Activated naive CD4-positive, alpha-beta T cell treated with anti-CD3 and anti-CD28 coated beads, Interleukin-2, amount 10 ng/mL, durations not matched to agents 7 days and 5 days (primary cell): Measurements from ENCODE around the gene ZNF511.

Experiments used
- CTCF ChIA-PET: fragments of 350-600 bp; sonication (Branson Sonifier 250); formaldehyde crosslinking; loops from one replicate; lab custom pipeline; 2021; ENCODE audit warnings: antibody characterized with exemption; lab: Charles Lee
- DNase-seq: peaks from one replicate; pipeline ENCODE4 v3.0.0-alpha.2; 2020
- H3K27ac Mint-ChIP-seq: one replicate; pipeline ENCODE4 v1.8.0; 2021; ENCODE audit warnings: mild to moderate bottlenecking, moderate library complexity, mixed read lengths
- H3K27me3 Mint-ChIP-seq: one replicate; pipeline ENCODE4 v1.8.0; 2021; ENCODE audit warnings: mild to moderate bottlenecking, mixed read lengths
- H3K36me3 Mint-ChIP-seq: one replicate; pipeline ENCODE4 v1.8.0; 2021; ENCODE audit warnings: mixed read lengths
- H3K4me1 Mint-ChIP-seq: one replicate; pipeline ENCODE4 v1.8.0; 2021; ENCODE audit warnings: mixed read lengths
- H3K4me3 Mint-ChIP-seq: one replicate; pipeline ENCODE4 v1.8.0; 2021; ENCODE audit warnings: mild to moderate bottlenecking, moderate library complexity, mixed read lengths
- H3K9me3 Mint-ChIP-seq: one replicate; pipeline ENCODE4 v1.8.0; 2021; ENCODE audit warnings: mixed read lengths

The ZNF511 gene

GRCh38 chr10:133324857-133325260 lies 16.1 kb downstream of the ZNF511 start:
- Mint-ChIP-seq H3K9me3 (peaks cover 3% of the 10 kb centered on the region), H3K27me3 (peaks cover 65% of the 10 kb centered on the region), H3K36me3 (no peaks in the 10 kb centered on the region), H3K4me1 (peaks cover 7% of the 10 kb centered on the region), H3K4me3 (no peak overlapping the region), H3K27ac (no peak overlapping the region)
- DNase-seq: no peak
- CTCF ChIA-PET: interaction anchor here (0.9 to 1.6 kb wide), 2 partner anchors 10 to 17 kb away, joined by 4 to 5 read pairs; no protein-coding TSS in a partner anchor

GRCh38 chr10:133325440-133326222 lies 16.9 kb downstream of the ZNF511 start:
- Mint-ChIP-seq H3K36me3 (no peaks in the 10 kb centered on the region), H3K27me3 (peaks cover 69% of the 10 kb centered on the region), H3K9me3 (no peaks in the 10 kb centered on the region), H3K4me3 (peak overlapping the region; percentile 52), H3K4me1 (peaks cover 9% of the 10 kb centered on the region), H3K27ac (no peak overlapping the region)
- no peak for DNase-seq
- CTCF ChIA-PET: no interaction called here

GRCh38 chr10:133326223-133326551 lies 17.5 kb downstream of the ZNF511 start:
- H3K27ac Mint-ChIP-seq: no peak overlapping the region
- no peaks in the 10 kb centered on the region for H3K9me3 Mint-ChIP-seq
- peaks cover 75% of the 10 kb centered on the region for H3K27me3 Mint-ChIP-seq
- H3K4me3 Mint-ChIP-seq: no peak overlapping the region
- no peak for DNase-seq
- peaks cover 9% of the 10 kb centered on the region for H3K4me1 Mint-ChIP-seq
- no peaks in the 10 kb centered on the region for H3K36me3 Mint-ChIP-seq
- CTCF ChIA-PET: no interaction called here

- H3K4me1 Mint-ChIP-seq: peaks cover 9% of the 10 kb centered on the region
- no peaks in the 10 kb centered on the region for H3K9me3 Mint-ChIP-seq
- CTCF ChIA-PET: interaction anchor here (0.7 to 1.2 kb wide), 3 partner anchors 11 to 19 kb away, joined by 3 read pairs; no protein-coding TSS in a partner anchor
- no peak for DNase-seq
- no peak overlapping the region for H3K27ac Mint-ChIP-seq
- no peak overlapping the region for H3K4me3 Mint-ChIP-seq
- peaks cover 81% of the 10 kb centered on the region for H3K27me3 Mint-ChIP-seq
- no peaks in the 10 kb centered on the region for H3K36me3 Mint-ChIP-seq
Observed at GRCh38 chr10:133326745-133327650, 18.3 kb downstream of the ZNF511 start.

GRCh38 chr10:133327651-133328357 lies 19.1 kb downstream of the ZNF511 start:
- Mint-ChIP-seq H3K9me3 (no peaks in the 10 kb centered on the region), H3K4me1 (peaks cover 9% of the 10 kb centered on the region), H3K27me3 (peaks cover 86% of the 10 kb centered on the region), H3K36me3 (no peaks in the 10 kb centered on the region), H3K27ac (no peak overlapping the region), H3K4me3 (no peak overlapping the region)
- CTCF ChIA-PET: interaction anchor here (0.7 to 3.1 kb wide), 5 partner anchors 12 to 170 kb away, joined by 3 to 9 read pairs (median 3); no protein-coding TSS in a partner anchor
- no peak for DNase-seq

- CTCF ChIA-PET: interaction anchor here (0.6 to 3.1 kb wide), 21 partner anchors 8 to 389 kb away, joined by 3 to 12 read pairs (median 4); no protein-coding TSS in a partner anchor
- Mint-ChIP-seq H3K27ac (peak overlapping the region; percentile 80), H3K27me3 (peaks cover 90% of the 10 kb centered on the region), H3K9me3 (no peaks in the 10 kb centered on the region), H3K4me3 (no peak overlapping the region), H3K4me1 (peaks cover 9% of the 10 kb centered on the region), H3K36me3 (no peaks in the 10 kb centered on the region)
- no peak for DNase-seq
Observed at GRCh38 chr10:133328358-133329343, 19.9 kb downstream of the ZNF511 start.

GRCh38 chr10:133329491-133330202 lies 20.9 kb downstream of the ZNF511 start:
- H3K27me3 Mint-ChIP-seq: peaks cover 87% of the 10 kb centered on the region
- peaks cover 9% of the 10 kb centered on the region for H3K4me1 Mint-ChIP-seq
- CTCF ChIA-PET: interaction anchor here (0.6 to 3.1 kb wide), 25 partner anchors 9 to 390 kb away, joined by 3 to 12 read pairs (median 4); no protein-coding TSS in a partner anchor
- DNase-seq: peak; percentile 90
- no peaks in the 10 kb centered on the region for H3K36me3 Mint-ChIP-seq
- H3K9me3 Mint-ChIP-seq: no peaks in the 10 kb centered on the region
- H3K4me3 Mint-ChIP-seq: peak overlapping the region; percentile 21
- peak overlapping the region; percentile 80 for H3K27ac Mint-ChIP-seq

GRCh38 chr10:133332936-133333699 lies 24.4 kb downstream of the ZNF511 start:
- no peak overlapping the region for H3K4me3 Mint-ChIP-seq
- no peaks in the 10 kb centered on the region for H3K9me3 Mint-ChIP-seq
- peaks cover 6% of the 10 kb centered on the region for H3K4me1 Mint-ChIP-seq
- CTCF ChIA-PET: no interaction called here
- no peak for DNase-seq
- peaks cover 52% of the 10 kb centered on the region for H3K27me3 Mint-ChIP-seq
- H3K36me3 Mint-ChIP-seq: peaks cover 1% of the 10 kb centered on the region
- no peak overlapping the region for H3K27ac Mint-ChIP-seq

- H3K27me3 Mint-ChIP-seq: peaks cover 36% of the 10 kb centered on the region
- H3K9me3 Mint-ChIP-seq: no peaks in the 10 kb centered on the region
- DNase-seq: no peak
Observed at GRCh38 chr10:133334503-133335245, 26.0 kb downstream of the ZNF511 start.

GRCh38 chr10:133335246-133336117 lies 26.8 kb downstream of the ZNF511 start:
- H3K27me3 Mint-ChIP-seq: peaks cover 31% of the 10 kb centered on the region
- no peaks in the 10 kb centered on the region for H3K9me3 Mint-ChIP-seq
- H3K27ac Mint-ChIP-seq: no peak overlapping the region
- CTCF ChIA-PET: no interaction called here
- DNase-seq: peak; percentile 88
- H3K36me3 Mint-ChIP-seq: peaks cover 1% of the 10 kb centered on the region
- peak overlapping the region; percentile 36 for H3K4me3 Mint-ChIP-seq
- H3K4me1 Mint-ChIP-seq: peaks cover 3% of the 10 kb centered on the region

More at GRCh38 chr10:133334503-133335245, 26.0 kb downstream of the ZNF511 start:
- Mint-ChIP-seq H3K27ac (no peak overlapping the region), H3K36me3 (peaks cover 1% of the 10 kb centered on the region), H3K4me3 (peak overlapping the region; percentile 62), H3K4me1 (peaks cover 6% of the 10 kb centered on the region)
- CTCF ChIA-PET: interaction anchor here (0.6 kb wide), 1 partner anchor 440 kb away, joined by 3 read pairs; no protein-coding TSS in a partner anchor
